NAMALWA (cell line): Measurements from ENCODE around the gene SMU1.
"Not testable (repeated sequence)": the region's sequence is repeated elsewhere in the genome, so short reads cannot be mapped to it uniquely, and the experiment has no call there.

Experiments
- DNase-seq: peaks from one replicate; pipeline ENCODE4 v3.0.0-alpha.2; 2015; ENCODE audit warnings: low spot score

Gene SMU1

DNA sequence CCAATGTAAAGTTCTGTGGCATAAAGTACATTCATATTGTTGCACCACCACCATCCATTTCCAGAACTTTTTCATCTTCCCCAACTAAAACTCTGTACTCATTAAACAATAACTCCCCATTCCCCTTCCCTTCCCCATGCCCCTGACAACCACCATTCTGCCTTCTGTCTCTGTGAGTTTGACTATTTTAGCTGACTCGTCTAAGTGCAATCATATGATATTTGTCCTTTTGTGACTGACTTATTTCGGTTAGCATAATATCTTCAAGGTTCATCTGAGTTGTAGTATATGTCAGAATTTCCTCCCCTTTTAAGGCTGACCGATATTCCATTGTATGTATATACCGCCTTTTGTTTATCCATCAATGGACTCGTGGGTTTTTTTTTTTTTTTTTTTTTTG, 29.0 kb upstream of the SMU1 start:
- no peak for DNase-seq

DNA sequence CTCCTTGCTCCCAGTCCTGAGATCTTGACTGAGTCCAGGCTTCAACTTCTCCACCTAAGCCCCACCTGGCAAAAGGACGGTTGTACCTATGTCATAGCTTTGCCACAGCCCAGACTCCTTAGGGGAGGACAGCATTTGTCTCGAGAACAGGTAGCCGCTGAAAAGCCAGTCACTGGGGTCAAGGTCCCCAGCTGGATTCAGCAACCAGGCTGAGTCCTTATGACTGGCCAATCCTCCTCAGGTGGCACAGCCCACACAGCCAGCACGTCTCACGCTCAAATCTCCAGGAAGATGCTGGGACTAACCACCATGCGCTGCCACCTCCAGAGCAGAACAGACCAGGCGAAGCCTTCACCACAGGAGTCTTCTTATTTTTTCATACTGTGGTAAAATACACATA, 27.9 kb upstream of the SMU1 start:
- DNase-seq: no peak

GRCh38 chr9:33103501-33104281, 27.2 kb upstream of the SMU1 start:
- DNase-seq: no peak

- DNase-seq: no peak
These were observed 26.2 kb upstream of the SMU1 start for GRCh38 chr9:33102551-33103210.

DNA sequence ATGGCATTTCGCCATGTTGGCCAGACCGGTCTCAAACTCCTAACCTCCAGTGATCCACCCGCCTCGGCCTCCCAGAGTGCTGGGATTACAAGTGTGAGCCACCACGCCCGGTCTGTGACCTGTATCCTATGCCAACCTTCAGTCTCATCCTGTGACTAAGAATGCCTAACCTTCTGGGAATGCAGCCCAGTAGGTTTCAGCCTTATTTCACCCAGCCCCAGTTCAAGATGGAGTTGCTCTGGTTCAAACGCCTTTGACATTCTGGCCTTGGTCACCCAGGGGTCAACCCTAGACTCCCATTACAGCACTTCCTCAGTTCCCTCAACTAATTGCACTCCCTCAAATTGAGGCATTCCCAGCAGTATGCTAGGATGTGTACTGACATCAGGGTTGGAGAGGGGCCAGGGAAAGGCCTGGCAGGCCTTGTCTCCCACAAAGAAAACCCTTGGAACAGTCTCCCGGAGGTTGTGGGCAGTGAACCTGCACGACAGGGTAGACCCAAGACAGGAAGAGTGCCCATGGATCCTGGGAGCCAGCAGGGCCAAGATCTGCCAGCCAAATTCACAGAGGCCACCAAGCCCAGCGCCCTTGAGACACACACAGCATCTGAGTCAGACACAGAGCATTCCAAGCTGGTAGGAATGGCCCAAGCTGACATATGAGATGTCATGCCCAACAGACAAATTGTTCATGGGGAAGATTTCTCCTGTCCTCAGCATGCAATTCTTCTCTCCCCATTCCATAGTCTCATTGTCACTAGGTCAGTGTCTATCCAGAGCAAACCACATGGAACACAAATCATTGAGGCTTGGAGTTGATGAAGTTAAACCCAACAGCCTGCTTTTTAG, 24.9 kb upstream of the SMU1 start:
- no peak for DNase-seq

GRCh38 chr9:33099754-33100153, 23.3 kb upstream of the SMU1 start:
- DNase-seq: no peak

DNA sequence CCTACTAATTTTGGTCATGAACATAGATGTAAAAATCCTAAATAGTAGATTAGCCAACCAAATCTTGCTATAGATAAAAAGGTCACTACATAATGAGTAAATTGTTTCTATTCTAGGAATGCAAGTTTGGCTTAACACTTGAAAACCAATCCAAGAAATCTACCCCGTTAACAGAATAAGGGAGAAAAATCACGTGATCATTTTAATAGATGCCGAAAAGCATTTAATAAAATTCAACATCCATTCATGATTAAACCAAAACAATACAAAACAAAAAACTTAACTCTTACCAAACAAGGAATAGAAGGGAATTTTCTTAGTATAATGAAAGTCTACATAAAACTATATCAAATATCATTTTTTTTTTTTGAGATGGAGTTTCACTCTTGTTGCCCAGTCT, 20.7 kb upstream of the SMU1 start:
- DNase-seq: no peak

GRCh38 chr9:33092634-33093033, 16.2 kb upstream of the SMU1 start:
- DNase-seq: no peak

GRCh38 chr9:33085672-33086071, 9.2 kb upstream of the SMU1 start:
- not testable (repeated sequence) for DNase-seq

DNA sequence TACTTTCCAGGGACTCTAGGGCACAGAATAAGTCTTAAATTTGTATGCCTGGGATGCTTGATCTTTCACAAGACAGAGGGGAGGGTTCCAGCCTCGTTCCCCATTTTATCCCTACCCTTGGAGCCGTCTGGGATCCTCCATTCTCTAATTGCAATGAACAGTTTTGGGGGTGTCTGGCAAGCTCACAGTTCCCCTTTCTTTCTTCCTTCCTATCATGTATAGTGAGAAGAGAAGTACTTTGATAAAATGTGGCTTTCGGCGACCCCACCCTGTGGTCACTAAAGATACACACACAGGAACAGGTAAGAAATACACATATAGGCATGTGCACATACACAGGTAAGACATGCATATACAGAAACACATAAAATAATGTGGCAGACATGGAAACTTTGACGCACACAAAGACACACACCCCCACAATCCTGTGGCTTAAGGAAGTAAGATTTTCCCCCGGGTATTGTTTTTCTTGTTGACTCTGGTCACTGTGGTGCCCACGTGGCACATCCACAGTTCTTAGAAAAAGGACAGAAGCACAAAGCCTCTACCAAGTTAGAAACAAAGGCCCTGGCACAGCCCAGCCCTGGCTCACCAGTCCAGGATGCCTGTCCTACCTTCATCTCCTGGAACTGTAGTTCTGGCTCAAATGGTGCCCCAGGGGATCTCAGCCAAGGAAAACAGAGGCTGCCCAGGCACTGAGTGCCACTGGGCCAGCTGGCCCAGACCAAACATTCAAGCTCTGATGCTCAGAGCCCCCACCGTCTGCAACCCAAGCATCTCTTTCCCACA, 6.3 kb upstream of the SMU1 start:
- DNase-seq: no peak

DNA sequence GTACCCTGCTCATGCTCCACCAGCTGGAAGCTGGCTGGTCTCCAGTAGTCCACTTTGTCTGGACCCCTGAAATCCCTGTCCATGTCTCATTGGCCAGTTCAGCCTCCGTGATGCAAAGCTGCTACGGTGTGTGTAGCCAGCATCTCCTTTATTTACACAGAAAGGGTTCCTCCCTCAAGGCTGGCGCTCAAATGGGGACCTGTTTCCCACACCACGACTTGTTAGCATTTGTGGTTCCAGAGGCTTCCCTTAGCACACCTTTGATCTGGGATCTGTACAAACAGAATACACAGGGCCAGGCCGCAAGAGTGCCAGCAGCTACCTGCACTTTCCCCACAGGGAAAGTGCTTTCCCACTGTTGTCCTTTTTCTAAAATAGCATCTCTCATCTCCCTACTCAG, 5.7 kb upstream of the SMU1 start:
- DNase-seq: no peak

DNA sequence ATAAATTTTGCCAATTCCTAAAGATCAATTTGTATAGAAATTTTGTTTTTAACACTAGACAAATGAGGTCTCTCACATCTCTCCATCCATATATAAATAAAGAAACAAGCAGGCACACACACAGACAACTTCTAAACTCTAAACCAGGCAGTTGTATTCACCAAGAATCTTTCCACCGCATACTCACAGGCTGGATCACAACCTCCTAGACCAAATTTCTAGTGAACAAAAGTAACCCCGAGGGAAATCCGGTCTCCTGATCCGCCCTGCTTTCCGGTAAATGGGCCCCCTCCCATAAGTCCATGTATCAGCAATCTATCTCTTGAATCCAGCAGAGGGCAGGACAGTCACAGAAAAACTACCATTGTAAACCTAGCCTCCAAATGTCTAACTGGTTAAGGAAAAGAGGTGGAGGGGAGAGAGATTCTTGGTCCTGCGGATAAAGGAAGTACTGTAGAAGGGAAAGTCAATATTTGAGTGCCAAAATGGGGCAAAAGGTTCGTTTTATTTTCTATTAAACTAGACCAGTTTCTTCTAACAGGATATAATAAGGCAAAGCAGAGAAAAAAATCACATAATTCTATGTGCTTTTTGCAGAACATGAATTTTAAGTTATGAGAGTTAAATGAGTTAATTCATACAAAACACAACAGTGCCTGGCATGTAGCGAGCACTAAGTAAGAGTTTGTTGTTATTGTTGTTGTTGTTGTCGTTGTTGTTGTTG, 4.8 kb upstream of the SMU1 start:
- DNase-seq: peak; percentile 92

- no peak for DNase-seq
These were observed 4.1 kb upstream of the SMU1 start for GRCh38 chr9:33080534-33080933.

DNA sequence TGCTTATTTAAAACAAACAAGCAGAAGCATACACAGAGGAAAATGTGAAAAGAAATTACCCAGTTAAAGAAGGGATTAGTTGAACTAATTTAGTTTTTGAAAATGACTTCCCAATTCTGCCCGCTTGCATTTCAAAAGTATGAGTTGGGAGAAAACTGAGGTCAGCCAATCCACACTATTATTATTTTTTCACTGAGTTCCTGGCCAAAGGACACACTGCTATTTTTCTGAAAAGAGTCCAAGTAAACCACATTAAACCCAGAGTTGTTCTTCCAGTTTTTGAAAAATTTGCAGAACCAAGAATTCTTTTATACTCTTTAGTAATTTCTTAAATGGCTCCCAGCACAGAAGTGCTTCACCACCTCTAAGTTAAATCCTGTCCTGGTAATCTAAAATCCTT, 7.5 kb downstream of the SMU1 start:
- DNase-seq: no peak

DNA sequence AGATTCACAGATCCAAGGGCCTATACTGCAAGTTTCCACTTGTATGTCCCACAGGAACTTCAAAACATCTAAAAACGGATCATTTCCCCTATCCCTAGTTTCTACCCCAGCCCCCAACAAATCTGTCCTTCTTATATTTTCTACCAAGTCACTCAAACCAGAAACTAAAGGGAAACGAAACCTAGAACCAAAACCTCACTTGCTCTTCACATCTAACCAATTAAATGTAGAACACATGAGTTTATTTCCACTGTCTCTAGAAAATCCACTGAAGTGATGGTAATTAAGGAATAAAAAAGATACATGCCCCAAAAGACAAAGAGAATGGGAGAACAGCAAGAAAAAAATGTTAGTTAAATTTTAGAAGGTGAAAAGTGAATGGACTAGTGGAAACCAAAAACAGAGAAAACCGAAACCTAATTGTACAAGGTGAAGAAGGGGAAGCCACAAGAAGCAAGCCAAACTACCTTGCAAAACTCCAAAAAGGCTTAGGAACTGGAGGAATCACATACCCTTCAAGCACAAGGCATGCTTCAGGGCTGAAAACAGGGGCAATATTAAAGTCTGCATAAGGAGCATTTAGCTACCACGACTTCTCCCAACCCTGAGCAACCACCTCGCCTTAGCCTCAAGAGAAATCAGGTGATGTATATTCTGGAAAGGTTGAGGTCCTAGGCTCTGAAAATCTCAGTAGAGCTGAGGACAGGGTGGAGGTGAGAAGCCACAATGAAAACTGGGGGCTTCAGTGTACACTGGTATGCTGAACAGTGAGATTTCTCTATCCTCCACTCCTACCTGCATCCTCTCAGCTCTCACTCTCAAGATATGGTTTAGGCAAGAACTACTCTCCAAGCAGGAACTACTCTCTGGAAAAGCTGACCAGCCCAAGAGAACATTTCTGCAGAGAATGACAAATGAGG, 11.1 kb downstream of the SMU1 start:
- DNase-seq: peak; percentile 58

DNA sequence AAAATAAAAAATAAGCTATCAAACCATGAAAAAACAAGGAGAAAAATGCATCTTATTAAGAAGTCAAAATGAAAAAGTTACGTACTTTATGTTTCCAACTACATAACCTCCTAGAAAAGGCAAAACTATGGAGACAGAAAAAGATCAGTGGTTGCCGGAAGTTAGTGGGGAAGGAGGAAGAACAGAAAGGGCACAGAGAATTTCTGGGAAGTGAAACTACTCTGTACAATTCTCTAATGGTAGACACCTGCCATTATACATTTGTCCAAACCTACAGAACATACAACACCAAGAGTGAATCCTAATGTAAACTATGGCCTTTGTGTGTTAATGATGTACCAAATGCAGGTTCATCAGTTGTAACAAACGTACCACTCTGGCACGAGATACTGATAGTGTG, 25.3 kb downstream of the SMU1 start:
- DNase-seq: peak; percentile 56

DNA sequence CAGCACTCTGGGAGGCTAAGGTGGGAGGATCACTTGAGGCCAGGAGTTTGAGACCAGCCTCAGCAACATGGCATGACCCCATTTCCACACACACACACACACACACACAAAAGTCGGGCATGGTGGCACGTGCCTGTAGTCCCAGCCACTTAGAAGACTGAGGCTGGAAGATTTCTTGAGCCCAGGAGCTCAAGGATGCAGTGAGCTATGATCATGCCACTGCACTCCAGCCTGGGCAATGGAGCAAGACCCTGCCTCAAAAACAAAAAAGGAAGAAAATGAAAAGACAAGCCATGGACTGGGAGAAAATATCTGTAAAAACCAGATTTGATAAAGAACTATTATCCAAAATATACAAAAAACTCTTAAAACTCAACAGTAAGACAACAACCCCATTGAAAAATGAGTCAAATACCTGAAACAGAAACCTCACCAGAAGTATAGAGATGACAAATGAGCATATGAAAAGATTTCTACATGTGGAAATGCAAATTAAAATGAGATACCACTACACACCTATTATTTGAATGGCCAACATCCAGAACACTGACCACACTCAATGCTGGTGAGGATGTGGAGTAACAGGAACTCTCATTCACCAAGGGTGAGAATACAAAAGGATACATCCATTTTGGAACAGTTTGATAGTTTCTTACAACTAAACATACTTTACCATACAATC, 26.7 kb downstream of the SMU1 start:
- no peak for DNase-seq

GRCh38 chr9:33048054-33048465, 28.4 kb downstream of the SMU1 start:
- DNase-seq: no peak

- DNase-seq: no peak
These were observed 30.4 kb downstream of the SMU1 start for GRCh38 chr9:33046061-33046460.
